CD4-positive, alpha-beta T cell (primary cell): Measurements from ENCODE around the gene ASS1. TPM values are rescaled to one million over a fixed set of nuclear protein-coding genes. Genes with fewer than 3 reads are reported as not detected.

Experiments
- ATAC-seq: fragments of 200-7000 bp; cut with Tn5 transposase; one replicate; pipeline ENCODE4 v1.10.0; 2022; ENCODE audit warnings: mild to moderate bottlenecking; ENCODE audit not compliant: poor library complexity
- CTCF ChIA-PET: fragments of 350-600 bp; sonication (Branson Sonifier 250); formaldehyde crosslinking; loops from one replicate; lab custom pipeline; 2021; ENCODE audit warnings: antibody characterized with exemption, inconsistent platforms; lab: Charles Lee
- POLR2A ChIA-PET: fragments of 350-600 bp; sonication (Branson Sonifier 250); formaldehyde crosslinking; loops from one replicate; lab custom pipeline; 2021; ENCODE audit warnings: antibody characterized with exemption, inconsistent platforms; lab: Charles Lee
- DNase-seq, 14 experiments: peaks; one replicate each; pipeline ENCODE4 v3.0.0-alpha.2; 2013 to 2020; ENCODE audit warnings: mixed read lengths in 2 of 14
- H3K27ac ChIP-seq, 2 donors: one replicate each; pipeline versions ENCODE4 v1.5.1 to v1.7.0; 2013; ENCODE audit warnings: low read length in 2 of 2, low read depth in 1 of 2, mild to moderate bottlenecking in 1 of 2
- H3K27me3 ChIP-seq, 2 experiments: 1 replicate in 1 of 2; 2 replicates in 1 of 2; pipeline versions ENCODE4 v1.6.1 to v1.7.0; 2013; ENCODE audit warnings: low read length in 2 of 2, control low read depth in 1 of 2, mild to moderate bottlenecking in 1 of 2, moderate library complexity in 1 of 2; ENCODE audit not compliant: insufficient read depth in 2 of 2, control insufficient read depth in 1 of 2
- H3K36me3 ChIP-seq: one replicate; pipeline ENCODE4 v1.6.1; 2013; ENCODE audit warnings: low read length, control low read depth; ENCODE audit not compliant: insufficient read depth
- H3K4me1 ChIP-seq: one replicate; pipeline ENCODE4 v1.6.1; 2013; ENCODE audit warnings: low read length, control low read depth; ENCODE audit not compliant: insufficient read depth
- H3K4me3 ChIP-seq: one replicate; pipeline ENCODE4 v1.5.1; 2013; ENCODE audit warnings: mild to moderate bottlenecking, low read length, moderate library complexity
- H3K9me3 ChIP-seq, 2 experiments: 1 replicate in 1 of 2; 2 replicates in 1 of 2; pipeline versions ENCODE4 v1.6.1 to v1.7.0; 2013; ENCODE audit warnings: low read length in 2 of 2, mild to moderate bottlenecking in 2 of 2, control low read depth in 1 of 2, moderate library complexity in 1 of 2; ENCODE audit not compliant: control insufficient read depth in 1 of 2, insufficient read depth in 1 of 2
- H3K27ac Mint-ChIP-seq: one replicate; pipeline ENCODE4 v1.8.0; 2020; ENCODE audit warnings: mixed read lengths
- H3K27me3 Mint-ChIP-seq: one replicate; pipeline ENCODE4 v1.8.0; 2021; ENCODE audit warnings: mixed read lengths
- H3K36me3 Mint-ChIP-seq: one replicate; pipeline ENCODE4 v1.8.0; 2021; ENCODE audit warnings: low read depth, mixed read lengths
- H3K4me1 Mint-ChIP-seq: one replicate; pipeline ENCODE4 v1.8.0; 2021; ENCODE audit warnings: low read depth, mixed read lengths
- H3K4me3 Mint-ChIP-seq: one replicate; pipeline ENCODE4 v1.8.0; 2020; ENCODE audit warnings: mild to moderate bottlenecking, mixed read lengths
- H3K9me3 Mint-ChIP-seq: one replicate; pipeline ENCODE4 v1.8.0; 2020; ENCODE audit warnings: mixed read lengths
- intact Hi-C, 2 experiments: fragments of 100-400 bp; cut with DNase I in 1 of 2; cut with micrococcal nuclease in 1 of 2; formaldehyde crosslinking; loops; one replicate each; pipeline versions ENCODE4 v1.15.1 to v1.9.0; 2023 to 2025; cut with DNase I, micrococcal nuclease
- total RNA-seq, 174 experiments: library from RNA in 2 of 174; stranded (reverse) in 2 of 174; gene quantifications; one replicate each; pipeline ENCODE4 v1.2.3 and lab custom pipeline; 2021 to 2026
- TF ChIP-seq, protein P1 (sequence below): fragments of 200-600 bp; IDR thresholded peaks from one replicate; pipeline ENCODE4 v1.8.0; 2022; ENCODE audit warnings: antibody characterized with exemption, mild to moderate bottlenecking

Gene ASS1
- total RNA-seq, 2 experiments from 2014 or later = not detected

DNA sequence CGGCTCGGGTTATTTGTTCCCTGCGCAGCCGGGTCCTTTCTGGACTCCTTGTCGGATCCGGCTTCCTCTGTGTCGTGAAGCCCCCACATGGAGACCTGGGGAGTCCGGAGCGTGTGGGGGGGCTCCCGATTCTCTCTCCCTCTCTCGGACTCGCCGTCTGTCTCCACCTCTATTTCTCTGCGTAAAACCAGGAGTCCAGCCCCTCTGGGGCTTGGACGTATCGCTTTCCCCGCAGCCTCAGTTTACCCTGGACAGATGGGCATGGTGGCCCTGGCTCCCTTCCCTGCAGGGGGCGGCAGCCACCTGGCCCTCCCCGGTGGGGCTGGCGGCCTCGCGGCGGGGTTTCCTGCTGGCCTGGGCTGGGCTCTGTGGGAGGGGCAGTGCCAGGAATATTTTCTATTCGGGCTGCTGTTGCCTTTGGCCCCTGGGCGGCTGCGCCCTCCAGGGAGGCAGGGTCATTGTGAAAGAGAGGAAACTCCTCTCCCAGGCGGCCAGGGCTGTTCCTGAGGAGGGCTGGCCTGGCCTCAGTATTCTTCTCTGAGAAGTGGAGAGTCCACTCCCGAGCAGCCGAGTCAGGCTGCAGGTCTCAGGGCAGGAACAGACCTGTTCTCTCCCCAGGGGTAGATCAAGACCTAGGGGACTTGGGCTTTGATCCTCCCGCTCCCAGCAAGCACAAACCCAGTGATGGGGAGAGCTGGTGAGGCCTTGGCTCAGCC lies 665 bp downstream of the ASS1 start:
- ChIA-PET CTCF (no interaction called here), POLR2A (no interaction called here)
- Mint-ChIP-seq H3K27me3 (peaks cover 53% of the 10 kb centered on the region), H3K4me3 (peak overlapping the region; percentile 49), H3K27ac (no peak overlapping the region), H3K4me1 (no peaks in the 10 kb centered on the region), H3K9me3 (peaks cover 3% of the 10 kb centered on the region), H3K36me3 (no peaks in the 10 kb centered on the region)
- Histone ChIP-seq H3K9me3 (peaks cover 9 to 28% of the 10 kb centered on the region in 2 experiments), H3K36me3 (no peaks in the 10 kb centered on the region), H3K4me1 (peaks cover 7% of the 10 kb centered on the region), H3K27me3 (peaks cover 30 to 36% of the 10 kb centered on the region in 2 experiments), H3K4me3 (peak overlapping the region; percentile 34), H3K27ac (no peak overlapping the region)
- no peak for ATAC-seq
- no peak for DNase-seq
- intact Hi-C loops = no loop called here
- TF ChIP-seq, protein P1, sequence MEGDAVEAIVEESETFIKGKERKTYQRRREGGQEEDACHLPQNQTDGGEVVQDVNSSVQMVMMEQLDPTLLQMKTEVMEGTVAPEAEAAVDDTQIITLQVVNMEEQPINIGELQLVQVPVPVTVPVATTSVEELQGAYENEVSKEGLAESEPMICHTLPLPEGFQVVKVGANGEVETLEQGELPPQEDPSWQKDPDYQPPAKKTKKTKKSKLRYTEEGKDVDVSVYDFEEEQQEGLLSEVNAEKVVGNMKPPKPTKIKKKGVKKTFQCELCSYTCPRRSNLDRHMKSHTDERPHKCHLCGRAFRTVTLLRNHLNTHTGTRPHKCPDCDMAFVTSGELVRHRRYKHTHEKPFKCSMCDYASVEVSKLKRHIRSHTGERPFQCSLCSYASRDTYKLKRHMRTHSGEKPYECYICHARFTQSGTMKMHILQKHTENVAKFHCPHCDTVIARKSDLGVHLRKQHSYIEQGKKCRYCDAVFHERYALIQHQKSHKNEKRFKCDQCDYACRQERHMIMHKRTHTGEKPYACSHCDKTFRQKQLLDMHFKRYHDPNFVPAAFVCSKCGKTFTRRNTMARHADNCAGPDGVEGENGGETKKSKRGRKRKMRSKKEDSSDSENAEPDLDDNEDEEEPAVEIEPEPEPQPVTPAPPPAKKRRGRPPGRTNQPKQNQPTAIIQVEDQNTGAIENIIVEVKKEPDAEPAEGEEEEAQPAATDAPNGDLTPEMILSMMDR = no peak

DNA sequence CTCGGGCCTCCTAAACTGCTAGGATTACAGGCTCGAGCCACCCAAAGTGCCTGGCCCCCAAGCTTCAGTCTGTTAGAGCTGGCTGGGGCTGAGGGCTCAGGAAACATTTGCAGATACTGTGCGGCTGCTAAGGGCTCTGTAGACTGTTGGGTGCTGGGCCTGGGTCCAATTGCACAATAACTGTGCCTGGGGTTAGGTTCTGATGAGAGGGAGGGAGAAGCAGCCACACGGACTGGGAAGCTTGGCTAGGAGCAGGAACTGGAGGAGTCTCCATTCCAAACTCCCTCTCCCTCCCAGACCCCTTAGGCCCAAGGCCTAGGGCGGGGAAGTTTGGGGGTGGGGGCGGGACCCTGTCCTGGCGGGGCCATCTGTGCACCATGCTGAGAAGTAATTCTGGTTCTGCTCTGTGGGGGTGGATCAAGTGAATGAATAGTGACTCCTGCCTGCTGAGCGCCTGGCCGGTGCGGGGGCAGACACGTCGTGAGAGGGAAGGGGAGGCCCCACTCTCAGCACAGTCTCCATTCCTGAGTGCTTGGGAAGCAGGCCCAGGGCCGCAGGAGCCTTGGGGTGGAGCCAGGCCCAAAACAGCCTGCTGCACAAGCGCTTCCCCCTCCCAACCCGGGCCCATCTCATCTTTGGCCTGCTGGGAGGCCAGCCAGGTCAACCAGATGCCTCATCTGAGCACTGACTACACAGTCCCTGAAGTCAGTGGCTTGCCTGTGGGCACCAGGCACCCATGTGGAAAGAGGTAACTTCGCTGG lies 1.5 kb downstream of the ASS1 start:
- Histone ChIP-seq H3K27me3 (peaks cover 30 to 41% of the 10 kb centered on the region in 2 experiments), H3K36me3 (no peaks in the 10 kb centered on the region), H3K4me1 (peaks cover 8% of the 10 kb centered on the region), H3K9me3 (peaks cover 2 to 22% of the 10 kb centered on the region in 2 experiments), H3K27ac (no peak overlapping the region), H3K4me3 (no peak overlapping the region)
- no peak for DNase-seq
- intact Hi-C loops = no loop called here
- H3K9me3 Mint-ChIP-seq = peaks cover 2% of the 10 kb centered on the region
- H3K4me1 Mint-ChIP-seq = no peaks in the 10 kb centered on the region
- H3K27ac Mint-ChIP-seq = no peak overlapping the region
- ChIA-PET POLR2A (no interaction called here), CTCF (no interaction called here)
- no peaks in the 10 kb centered on the region for H3K36me3 Mint-ChIP-seq
- TF ChIP-seq, protein P1 = no peak
- peaks cover 51% of the 10 kb centered on the region for H3K27me3 Mint-ChIP-seq
- ATAC-seq = no peak
- H3K4me3 Mint-ChIP-seq = peak overlapping the region; percentile 49

DNA sequence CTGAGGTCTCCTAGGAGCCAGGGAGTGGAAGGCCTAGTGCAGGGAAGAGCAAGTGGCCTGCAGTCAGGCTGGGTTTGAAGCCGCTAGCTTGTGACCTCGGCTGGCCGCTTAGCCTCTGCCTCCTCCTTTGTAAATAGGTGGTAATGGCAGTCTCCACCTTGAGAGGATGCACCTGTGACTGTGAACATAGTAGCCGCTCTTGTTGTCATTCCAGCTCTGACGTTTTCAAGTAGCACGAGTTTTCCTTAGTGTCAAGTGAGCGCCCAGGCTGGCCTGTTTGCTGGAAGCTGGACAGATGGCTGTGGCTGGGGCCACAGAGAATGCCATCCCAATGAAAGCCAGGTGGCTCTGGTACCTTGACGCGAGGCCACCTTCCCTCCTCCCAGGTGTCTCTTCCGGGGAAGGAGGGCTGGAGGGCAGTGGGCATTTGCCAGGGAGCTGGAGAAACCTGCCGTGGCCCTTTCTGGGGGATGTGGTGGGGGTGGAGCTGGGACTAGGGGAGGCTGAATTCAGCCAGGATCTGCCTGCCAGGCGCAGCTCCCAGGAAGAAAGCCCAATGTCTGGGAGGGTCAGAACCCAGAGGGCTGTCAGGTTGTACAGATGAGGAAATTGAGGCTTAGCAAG lies 2.5 kb downstream of the ASS1 start:
- Histone ChIP-seq H3K4me3 (no peak overlapping the region), H3K36me3 (no peaks in the 10 kb centered on the region), H3K4me1 (peaks cover 14% of the 10 kb centered on the region), H3K9me3 (peaks cover 0 to 21% of the 10 kb centered on the region in 2 experiments), H3K27me3 (peaks cover 30 to 38% of the 10 kb centered on the region in 2 experiments), H3K27ac (no peak overlapping the region)
- no peak for ATAC-seq
- intact Hi-C loops = no loop called here
- ChIA-PET CTCF (no interaction called here), POLR2A (no interaction called here)
- Mint-ChIP-seq H3K9me3 (no peaks in the 10 kb centered on the region), H3K4me3 (no peak overlapping the region), H3K36me3 (no peaks in the 10 kb centered on the region), H3K27ac (no peak overlapping the region), H3K4me1 (no peaks in the 10 kb centered on the region), H3K27me3 (peaks cover 43% of the 10 kb centered on the region)
- no peak for DNase-seq
- TF ChIP-seq, protein P1 = no peak
